ENCODE data around the gene IL4R. TPM values are rescaled to one million over a fixed set of nuclear protein-coding genes. Genes with fewer than 3 reads are reported as not detected.

The IL4R gene
- total RNA-seq, 2 donors from 2014 or later = 30.6 to 31.6 TPM

GRCh38 chr16:27322858-27323780 lies 9.3 kb downstream of the IL4R start:
- no peak overlapping the region for H3K4me3 Mint-ChIP-seq
- no peaks in the 10 kb centered on the region for H3K36me3 Mint-ChIP-seq (ENCODE audit: low read depth)
- no peaks in the 10 kb centered on the region for H3K9me3 Mint-ChIP-seq
- no peak overlapping the region for H3K27ac Mint-ChIP-seq
- peaks cover 15% of the 10 kb centered on the region for H3K4me1 ChIP-seq (ENCODE audit: control insufficient read depth, insufficient read depth, low read length)
- peak; percentile 35 for DNase-seq
- H3K27me3 ChIP-seq (ENCODE audit: control insufficient read depth, insufficient read depth, low read length, poor library complexity, severe bottlenecking) = no peaks in the 10 kb centered on the region
- H3K4me1 Mint-ChIP-seq = peaks cover 45% of the 10 kb centered on the region
- WGBS, 2 experiments (ENCODE audit: insufficient coverage in 1 of 2, insufficient read length in 1 of 2) = 92 to 93% methylated on average over 4 to 9 of the region's 9 CpGs
- H3K4me3 ChIP-seq (ENCODE audit: low read length) = no peak overlapping the region
- no peak for TF ChIP-seq CTCF (conservative IDR thresholded peaks at IDR 0.05)
- no peaks in the 10 kb centered on the region for H3K27me3 Mint-ChIP-seq (ENCODE audit: insufficient read depth)
- H3K27ac ChIP-seq (ENCODE audit: low read depth, low read length) = no peak overlapping the region
- no peaks in the 10 kb centered on the region for H3K9me3 ChIP-seq (ENCODE audit: control insufficient read depth, low read length)
- no peaks in the 10 kb centered on the region for H3K36me3 ChIP-seq (ENCODE audit: control insufficient read depth, insufficient read depth, low read length)
- no peak overlapping the region for H3K9ac ChIP-seq (ENCODE audit: extremely low read depth, low read length, poor library complexity, severe bottlenecking)

GRCh38 chr16:27323781-27324561 lies 10.2 kb downstream of the IL4R start:
- H3K36me3 Mint-ChIP-seq (ENCODE audit: low read depth) = peaks cover 3% of the 10 kb centered on the region
- H3K27me3 Mint-ChIP-seq (ENCODE audit: insufficient read depth) = no peaks in the 10 kb centered on the region
- Histone ChIP-seq H3K4me3 (ENCODE audit: low read length) (no peak overlapping the region), H3K27me3 (ENCODE audit: control insufficient read depth, insufficient read depth, low read length, poor library complexity, severe bottlenecking) (no peaks in the 10 kb centered on the region), H3K9me3 (ENCODE audit: control insufficient read depth, low read length) (peaks cover 5% of the 10 kb centered on the region), H3K27ac (ENCODE audit: low read depth, low read length) (no peak overlapping the region), H3K36me3 (ENCODE audit: control insufficient read depth, insufficient read depth, low read length) (no peaks in the 10 kb centered on the region), H3K4me1 (ENCODE audit: control insufficient read depth, insufficient read depth, low read length) (peaks cover 15% of the 10 kb centered on the region), H3K9ac (ENCODE audit: extremely low read depth, low read length, poor library complexity, severe bottlenecking) (no peak overlapping the region)
- H3K4me1 Mint-ChIP-seq = peaks cover 37% of the 10 kb centered on the region
- no peaks in the 10 kb centered on the region for H3K9me3 Mint-ChIP-seq
- no peak for TF ChIP-seq CTCF (conservative IDR thresholded peaks at IDR 0.05)
- peak overlapping the region; percentile 96 for H3K27ac Mint-ChIP-seq
- no peak overlapping the region for H3K4me3 Mint-ChIP-seq
- DNase-seq = peak; percentile 66
- whole genome bisulfite sequencing, 2 experiments (ENCODE audit: insufficient coverage in 1 of 2, insufficient read length in 1 of 2) = 80 to 84% methylated on average over 12 to 13 of the region's 13 CpGs

- Histone ChIP-seq H3K27me3 (ENCODE audit: control insufficient read depth, insufficient read depth, low read length, poor library complexity, severe bottlenecking) (no peaks in the 10 kb centered on the region), H3K4me3 (ENCODE audit: low read length) (no peak overlapping the region), H3K4me1 (ENCODE audit: control insufficient read depth, insufficient read depth, low read length) (peaks cover 15% of the 10 kb centered on the region), H3K36me3 (ENCODE audit: control insufficient read depth, insufficient read depth, low read length) (no peaks in the 10 kb centered on the region), H3K9me3 (ENCODE audit: control insufficient read depth, low read length) (peaks cover 5% of the 10 kb centered on the region), H3K27ac (ENCODE audit: low read depth, low read length) (no peak overlapping the region), H3K9ac (ENCODE audit: extremely low read depth, low read length, poor library complexity, severe bottlenecking) (no peak overlapping the region)
- Mint-ChIP-seq H3K27ac (peak overlapping the region; percentile 96), H3K27me3 (ENCODE audit: insufficient read depth) (no peaks in the 10 kb centered on the region), H3K9me3 (peaks cover 3% of the 10 kb centered on the region), H3K36me3 (ENCODE audit: low read depth) (peaks cover 9% of the 10 kb centered on the region), H3K4me1 (peaks cover 41% of the 10 kb centered on the region), H3K4me3 (peak overlapping the region; percentile 33)
- DNase-seq = peak; percentile 88
- 79 to 81% methylated on average over 6 to 11 of the region's 12 CpGs for WGBS, 2 experiments (ENCODE audit: insufficient coverage in 1 of 2, insufficient read length in 1 of 2)
- TF ChIP-seq CTCF (conservative IDR thresholded peaks at IDR 0.05) = no peak
Observed at GRCh38 chr16:27324851-27325301, 11.1 kb downstream of the IL4R start.

Measured in endodermal cell (in vitro differentiated cells).